ENCODE data around the gene ZNF775. TPM values are rescaled to one million over a fixed set of nuclear protein-coding genes. Genes with fewer than 3 reads are reported as not detected.

ZNF775 gene
- total and polyA plus RNA-seq, 2 of the 13 experiments (the other 11 are each of a cell fraction or from before 2014, with no cell fraction given): 3.1 to 3.2 TPM

DNA sequence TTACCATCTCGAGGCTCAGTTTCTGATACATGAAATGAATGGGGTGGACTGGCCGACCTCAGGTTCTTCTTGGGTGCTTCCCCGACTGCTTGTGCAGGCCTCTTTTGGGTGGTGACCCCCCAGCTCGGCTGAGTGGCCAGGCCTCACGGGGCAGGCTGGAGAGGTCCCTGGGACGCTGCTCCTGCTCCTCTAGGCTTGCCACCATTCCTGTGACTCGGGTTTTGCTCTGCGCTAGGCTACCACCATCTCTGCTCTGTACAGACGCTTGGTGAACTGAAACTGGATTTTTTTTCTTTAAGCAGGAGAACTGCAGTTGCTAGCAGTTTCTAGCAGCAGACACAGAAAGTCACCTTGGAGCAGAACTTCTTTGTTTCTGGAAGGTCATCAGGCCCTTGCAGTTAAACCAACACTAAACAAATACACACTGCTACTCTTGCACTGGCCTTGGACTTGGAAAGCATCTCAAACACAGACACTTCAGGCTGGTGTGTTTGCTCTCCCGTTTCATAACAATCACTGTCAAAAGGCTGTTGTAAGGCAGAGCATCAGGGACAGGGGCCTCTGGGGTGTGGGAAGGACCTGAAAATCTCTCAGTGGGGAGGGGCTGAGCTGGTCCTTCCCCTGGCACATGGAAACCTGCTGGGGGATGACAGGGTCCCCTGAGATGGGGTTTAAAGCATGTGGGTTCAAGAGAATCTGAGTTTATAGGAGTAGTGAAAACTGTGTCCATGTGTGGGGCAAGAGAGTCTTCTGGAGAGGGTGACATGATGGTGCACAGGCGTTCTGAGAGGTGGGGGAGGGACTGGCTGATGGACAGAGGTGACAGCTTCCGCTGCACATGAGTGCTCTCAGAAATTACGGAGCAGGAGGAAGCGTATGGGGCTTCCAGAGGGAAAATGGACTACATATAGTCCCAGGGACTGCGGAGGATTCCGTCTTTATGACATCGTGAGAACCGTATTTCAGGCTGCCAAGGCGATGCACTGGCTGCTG, 36.3 kb downstream of the ZNF775 start (continued):
- TF ChIP-seq TBL1XR1 (IDR thresholded peaks at IDR 0.05; ENCODE audit: borderline replicate concordance, low read length, partially characterized antibody) (peak; percentile 93), ZNF839 (CRISPR knock-in tag; IDR thresholded peaks at IDR 0.05; ENCODE audit: borderline replicate concordance) (no peak), ELF3 (CRISPR knock-in tag; IDR thresholded peaks at IDR 0.05) (peak; percentile 54; the same call in 1 of the 2 replicates), ZNF460 (CRISPR knock-in tag; IDR thresholded peaks at IDR 0.05; ENCODE audit: borderline replicate concordance) (no peak; the same call in 1 of the 2 replicates), TCF12 (IDR thresholded peaks at IDR 0.05) (no peak), TCF12 (CRISPR knock-in tag; IDR thresholded peaks at IDR 0.05) (no peak), SMARCC2 (IDR thresholded peaks at IDR 0.05) (no peak), NCOA2 (CRISPR knock-in tag; IDR thresholded peaks at IDR 0.05) (peak; percentile 90), MTF1 (CRISPR knock-in tag; IDR thresholded peaks at IDR 0.05) (no peak), MTERF4 (CRISPR knock-in tag; IDR thresholded peaks at IDR 0.05) (no peak), ARID2 (CRISPR knock-in tag; IDR thresholded peaks at IDR 0.05; ENCODE audit: borderline replicate concordance) (no peak), FOXK2 (IDR thresholded peaks at IDR 0.05) (no peak), SMYD3 (CRISPR knock-in tag; IDR thresholded peaks at IDR 0.05) (no peak), MAZ (IDR thresholded peaks at IDR 0.05; ENCODE audit: borderline replicate concordance, low read depth, low read length) (no peak), MAZ (CRISPR knock-in tag; IDR thresholded peaks at IDR 0.05; ENCODE audit: low read depth) (no peak), ZNF354B (CRISPR knock-in tag; IDR thresholded peaks at IDR 0.05) (no peak), MEF2D (CRISPR knock-in tag; IDR thresholded peaks at IDR 0.05) (0 out of 2 replicates have a peak, but pooled peaks have one; percentile 31), HMGA1 (CRISPR knock-in tag; conservative IDR thresholded peaks at IDR 0.05) (no peak), ZNF598 (CRISPR knock-in tag; IDR thresholded peaks at IDR 0.05; ENCODE audit: borderline replicate concordance) (no peak), SYNCRIP (IDR thresholded peaks at IDR 0.05; ENCODE audit: insufficient read depth, low read depth, low read length) (no peak)
- TF ChIP-seq, protein P1, sequence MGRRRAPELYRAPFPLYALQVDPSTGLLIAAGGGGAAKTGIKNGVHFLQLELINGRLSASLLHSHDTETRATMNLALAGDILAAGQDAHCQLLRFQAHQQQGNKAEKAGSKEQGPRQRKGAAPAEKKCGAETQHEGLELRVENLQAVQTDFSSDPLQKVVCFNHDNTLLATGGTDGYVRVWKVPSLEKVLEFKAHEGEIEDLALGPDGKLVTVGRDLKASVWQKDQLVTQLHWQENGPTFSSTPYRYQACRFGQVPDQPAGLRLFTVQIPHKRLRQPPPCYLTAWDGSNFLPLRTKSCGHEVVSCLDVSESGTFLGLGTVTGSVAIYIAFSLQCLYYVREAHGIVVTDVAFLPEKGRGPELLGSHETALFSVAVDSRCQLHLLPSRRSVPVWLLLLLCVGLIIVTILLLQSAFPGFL (CRISPR knock-in tag; IDR thresholded peaks at IDR 0.05): no peak
- TF ChIP-seq, protein P2, sequence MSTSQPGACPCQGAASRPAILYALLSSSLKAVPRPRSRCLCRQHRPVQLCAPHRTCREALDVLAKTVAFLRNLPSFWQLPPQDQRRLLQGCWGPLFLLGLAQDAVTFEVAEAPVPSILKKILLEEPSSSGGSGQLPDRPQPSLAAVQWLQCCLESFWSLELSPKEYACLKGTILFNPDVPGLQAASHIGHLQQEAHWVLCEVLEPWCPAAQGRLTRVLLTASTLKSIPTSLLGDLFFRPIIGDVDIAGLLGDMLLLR (CRISPR knock-in tag; IDR thresholded peaks at IDR 0.05): no peak
- TF ChIP-seq, protein P3, sequence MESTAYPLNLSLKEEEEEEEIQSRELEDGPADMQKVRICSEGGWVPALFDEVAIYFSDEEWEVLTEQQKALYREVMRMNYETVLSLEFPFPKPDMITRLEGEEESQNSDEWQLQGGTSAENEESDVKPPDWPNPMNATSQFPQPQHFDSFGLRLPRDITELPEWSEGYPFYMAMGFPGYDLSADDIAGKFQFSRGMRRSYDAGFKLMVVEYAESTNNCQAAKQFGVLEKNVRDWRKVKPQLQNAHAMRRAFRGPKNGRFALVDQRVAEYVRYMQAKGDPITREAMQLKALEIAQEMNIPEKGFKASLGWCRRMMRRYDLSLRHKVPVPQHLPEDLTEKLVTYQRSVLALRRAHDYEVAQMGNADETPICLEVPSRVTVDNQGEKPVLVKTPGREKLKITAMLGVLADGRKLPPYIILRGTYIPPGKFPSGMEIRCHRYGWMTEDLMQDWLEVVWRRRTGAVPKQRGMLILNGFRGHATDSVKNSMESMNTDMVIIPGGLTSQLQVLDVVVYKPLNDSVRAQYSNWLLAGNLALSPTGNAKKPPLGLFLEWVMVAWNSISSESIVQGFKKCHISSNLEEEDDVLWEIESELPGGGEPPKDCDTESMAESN (CRISPR knock-in tag; conservative IDR thresholded peaks at IDR 0.05): 0 out of 2 replicates have a peak, but pooled peaks have one; percentile 67
- TF ChIP-seq, protein P4, sequence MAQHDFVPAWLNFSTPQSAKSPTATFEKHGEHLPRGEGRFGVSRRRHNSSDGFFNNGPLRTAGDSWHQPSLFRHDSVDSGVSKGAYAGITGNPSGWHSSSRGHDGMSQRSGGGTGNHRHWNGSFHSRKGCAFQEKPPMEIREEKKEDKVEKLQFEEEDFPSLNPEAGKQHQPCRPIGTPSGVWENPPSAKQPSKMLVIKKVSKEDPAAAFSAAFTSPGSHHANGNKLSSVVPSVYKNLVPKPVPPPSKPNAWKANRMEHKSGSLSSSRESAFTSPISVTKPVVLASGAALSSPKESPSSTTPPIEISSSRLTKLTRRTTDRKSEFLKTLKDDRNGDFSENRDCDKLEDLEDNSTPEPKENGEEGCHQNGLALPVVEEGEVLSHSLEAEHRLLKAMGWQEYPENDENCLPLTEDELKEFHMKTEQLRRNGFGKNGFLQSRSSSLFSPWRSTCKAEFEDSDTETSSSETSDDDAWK (CRISPR knock-in tag; IDR thresholded peaks at IDR 0.05): no peak
